SK-N-SH (cell line): ENCODE data around the gene TSPAN3.

ENCODE experiments used
- CTCF ChIP-seq: fragments of 200-600 bp; sonication (generic); IDR thresholded peaks from 2 replicates; pipeline ENCODE4 v1.6.1; 2017; ENCODE audit warnings: antibody characterized with exemption, mild to moderate bottlenecking, moderate library complexity
- ELF1 ChIP-seq: IDR thresholded peaks from 2 replicates; pipeline ENCODE4 v1.4.0; 2012
- EZH2phosphoT487 ChIP-seq: fragments of 200-600 bp; sonication (generic); IDR thresholded peaks from 2 replicates; pipeline ENCODE4 v1.6.1; 2017; ENCODE audit warnings: low read depth, mixed run types, mild to moderate bottlenecking, antibody characterized with exemption, moderate library complexity, borderline replicate concordance
- TCF12 ChIP-seq: IDR thresholded peaks from 2 replicates; pipeline ENCODE4 v1.4.0; 2012
- USF2 ChIP-seq: fragments of 150-350 bp; IDR thresholded peaks from 2 replicates; pipeline ENCODE4 v1.6.1; 2017; ENCODE audit warnings: antibody characterized with exemption, low read length, low read depth, borderline replicate concordance

- TF ChIP-seq ELF1 (no peak), USF2 (no peak), EZH2phosphoT487 (no peak), TCF12 (no peak), CTCF (no peak)
Measured at GRCh38 chr15:77044228-77045042, 26.5 kb downstream of the TSPAN3 start.
